ELF-1 (cell line): ENCODE measurements around the gene IFNA10.
A peak's percentile ranks its signal among the peaks of the same experiment; 100 is the strongest.
"Not testable (repeated sequence)": the region's sequence is repeated elsewhere in the genome, so short reads cannot be mapped to it uniquely, and the experiment has no call there.

Experiments used
- DNase-seq: peaks from one replicate; pipeline ENCODE4 v3.0.0-alpha.2; 2016; ENCODE audit warnings: low read depth, low spot score

The IFNA10 gene

GRCh38 chr9:21207043-21207442, at the start of gene IFNA10:
IFNA10 (minus strand) TSS chr9:21207143; CDS start chr9:21207097, 46 bp downstream.
- not testable (repeated sequence) for DNase-seq

- no peak for DNase-seq
These were observed 48.7 kb upstream of the IFNA10 start for GRCh38 chr9:21255538-21256212.

- DNase-seq: peak; percentile 7
These were observed 46.0 kb upstream of the IFNA10 start for GRCh38 chr9:21252721-21253547.

GRCh38 chr9:21251638-21252037, 44.7 kb upstream of the IFNA10 start:
- DNase-seq: no peak

- no peak for DNase-seq
These were observed 44.2 kb upstream of the IFNA10 start for GRCh38 chr9:21251190-21251589.

GRCh38 chr9:21244836-21245235, 37.9 kb upstream of the IFNA10 start:
- no peak for DNase-seq

DNA sequence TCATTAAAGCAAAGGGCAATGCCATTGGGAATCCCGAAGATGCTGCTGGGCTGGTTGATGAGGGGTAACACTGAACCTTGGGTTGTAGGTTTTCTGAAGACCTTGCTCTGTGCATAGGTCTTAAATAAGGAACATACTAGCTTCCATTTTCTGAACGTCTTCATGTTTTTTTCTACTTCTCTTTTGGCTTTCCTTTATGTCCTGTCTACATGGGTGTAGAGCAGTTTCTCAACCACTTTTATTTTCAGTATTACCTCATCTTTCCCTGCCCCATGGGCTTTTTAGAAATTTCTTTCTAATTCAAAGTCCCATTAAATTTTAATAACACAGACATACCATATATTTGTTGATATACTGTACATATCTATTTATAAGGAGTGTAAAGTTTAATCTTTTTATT, 33.0 kb upstream of the IFNA10 start, which contains the start of gene IFNA14:
Gene IFNA14 (minus strand): TSS at position 95 of the 400 bp plus-strand sequence. CDS start 70 bp downstream, at position 25.
- no peak for DNase-seq

GRCh38 chr9:21236360-21236714, 29.4 kb upstream of the IFNA10 start:
- not testable (repeated sequence) for DNase-seq

DNA sequence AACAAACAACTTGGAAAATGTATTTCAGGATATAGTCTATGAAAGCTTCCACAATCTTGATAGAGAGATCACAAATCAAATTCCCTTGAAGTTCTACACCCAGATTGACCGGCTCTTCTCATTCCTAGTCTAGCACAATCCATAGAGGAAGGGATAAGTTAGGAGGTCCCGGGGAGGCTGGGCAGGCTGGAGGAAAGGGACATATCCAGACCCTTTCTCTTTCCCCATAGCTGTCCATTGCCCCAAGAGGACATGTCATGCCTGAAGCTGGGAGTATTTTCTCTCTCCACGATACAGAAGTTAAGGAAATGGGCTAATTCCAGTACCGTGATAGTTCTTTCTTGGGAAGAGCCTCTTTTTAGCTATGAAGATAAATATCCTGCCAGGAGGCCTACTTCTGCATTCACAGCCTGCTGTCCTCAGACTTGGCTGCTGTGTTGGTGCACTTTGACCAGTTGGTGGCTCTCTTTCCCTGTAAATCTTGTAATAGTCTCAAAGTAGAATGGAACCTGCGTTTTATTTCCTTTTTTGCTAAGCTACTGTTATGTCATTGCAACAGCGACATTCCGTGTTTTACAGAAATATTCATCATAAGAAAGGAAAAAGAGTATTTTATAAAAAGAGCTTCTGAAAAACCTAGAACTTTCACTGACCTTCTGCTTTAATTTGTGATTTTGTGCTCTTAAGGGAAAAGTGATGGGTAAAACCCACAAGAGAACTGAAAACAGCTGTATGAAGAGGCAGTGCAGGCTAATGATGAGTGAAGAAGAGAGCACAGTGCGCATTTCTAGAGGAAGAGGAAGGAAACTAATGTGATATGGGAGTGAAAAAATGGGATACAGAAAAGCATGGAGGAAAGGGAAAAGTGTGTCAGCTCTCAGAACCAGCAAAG, 28.8 kb upstream of the IFNA10 start:
- DNase-seq: peak; percentile 19

GRCh38 chr9:21234153-21234687, 27.3 kb upstream of the IFNA10 start:
- no peak for DNase-seq

DNA sequence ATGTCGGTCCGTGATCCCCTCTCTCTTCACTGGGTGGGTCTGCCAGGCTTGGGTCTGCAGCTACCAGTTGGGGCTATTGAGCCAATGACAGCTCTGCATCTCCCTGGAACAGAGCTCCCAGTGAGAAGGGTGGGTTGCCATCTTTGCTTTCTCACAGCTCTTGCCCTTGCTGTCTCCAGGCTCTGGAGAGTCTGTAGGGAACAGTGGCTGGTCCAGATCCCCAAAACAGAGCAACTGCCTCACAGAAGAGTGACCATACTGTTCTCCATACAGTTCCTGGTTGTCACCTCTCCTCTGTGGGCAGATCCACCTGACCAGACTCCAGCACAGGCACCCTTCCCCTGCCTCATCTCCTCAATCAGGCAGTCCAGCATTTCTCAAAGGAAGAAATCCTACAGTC, 26.3 kb upstream of the IFNA10 start:
- no peak for DNase-seq

DNA sequence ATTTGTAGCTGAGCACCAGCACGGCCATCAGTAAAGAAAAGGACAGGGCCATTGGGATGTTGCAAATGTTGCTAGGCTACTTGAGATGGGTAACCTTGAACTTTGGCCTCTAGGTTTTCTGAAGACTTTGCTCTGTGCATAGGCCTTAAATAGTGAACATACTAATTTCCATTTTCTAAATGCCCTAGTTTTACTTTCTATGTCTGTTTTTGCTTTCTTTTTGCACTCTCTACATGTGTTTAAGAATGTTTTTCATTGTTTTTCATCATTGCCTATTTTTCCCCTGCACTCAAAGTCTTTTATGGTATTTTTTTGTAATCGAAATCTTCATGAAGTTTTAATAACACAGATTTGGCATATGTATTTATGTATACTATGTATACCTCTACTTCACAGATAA, 21.2 kb upstream of the IFNA10 start, which contains the start of gene IFNA17:
Gene IFNA17 (minus strand): TSS at position 101 of the 400 bp plus-strand sequence. CDS start 49 bp downstream, at position 52.
- no peak for DNase-seq

- DNase-seq: not testable (repeated sequence)
These were observed 10.3 kb upstream of the IFNA10 start, which contains the start of gene IFNA16 for GRCh38 chr9:21217211-21217610. IFNA16 (minus strand) TSS chr9:21217311; CDS start chr9:21217305, 6 bp downstream.

- DNase-seq: peak; percentile 31
These were observed 6.7 kb upstream of the IFNA10 start for GRCh38 chr9:21213411-21214326.

GRCh38 chr9:21212160-21212559, 5.2 kb upstream of the IFNA10 start:
- DNase-seq: not testable (repeated sequence)

- DNase-seq: not testable (repeated sequence)
These were observed 3.8 kb upstream of the IFNA10 start for GRCh38 chr9:21210782-21211181.

DNA sequence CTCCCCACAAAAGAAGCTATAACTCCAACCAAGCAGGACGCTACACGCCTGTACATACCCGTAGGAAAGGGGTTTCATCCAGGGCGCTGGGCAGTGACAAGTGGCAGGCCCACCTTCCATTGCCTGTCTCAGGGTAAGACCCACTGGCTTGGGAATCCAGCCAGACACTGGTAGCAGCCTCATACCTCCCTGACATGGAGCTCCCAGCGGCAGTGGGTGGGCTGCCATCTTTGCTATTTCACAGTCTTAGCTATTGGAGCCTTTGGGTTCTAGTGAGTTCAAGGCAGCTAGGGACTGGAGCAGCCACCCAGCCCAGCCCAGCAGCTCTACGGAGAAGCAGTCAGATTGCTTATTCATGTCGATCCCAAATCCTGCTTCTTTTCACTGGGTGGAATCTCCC, 3.4 kb upstream of the IFNA10 start:
- no peak for DNase-seq

DNA sequence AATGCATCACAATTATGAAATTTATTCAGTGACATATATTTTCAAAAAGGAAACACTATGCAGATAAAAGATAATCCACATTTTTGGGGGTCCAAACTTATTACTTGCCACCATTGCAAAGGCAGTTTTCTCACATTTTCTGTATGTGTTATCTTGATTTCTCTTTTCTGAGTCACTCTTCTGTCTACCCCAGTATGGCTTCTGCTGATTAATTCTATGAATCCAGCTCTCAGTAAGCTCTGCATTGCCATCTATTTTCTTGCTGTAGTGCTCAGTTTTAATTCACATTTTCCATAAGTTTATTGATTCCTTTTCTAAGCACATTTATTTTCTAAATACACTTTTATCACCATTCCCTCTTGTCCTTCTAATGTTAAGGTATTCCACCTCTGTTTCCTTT, 1.7 kb downstream of the IFNA10 start:
- DNase-seq: no peak

DNA sequence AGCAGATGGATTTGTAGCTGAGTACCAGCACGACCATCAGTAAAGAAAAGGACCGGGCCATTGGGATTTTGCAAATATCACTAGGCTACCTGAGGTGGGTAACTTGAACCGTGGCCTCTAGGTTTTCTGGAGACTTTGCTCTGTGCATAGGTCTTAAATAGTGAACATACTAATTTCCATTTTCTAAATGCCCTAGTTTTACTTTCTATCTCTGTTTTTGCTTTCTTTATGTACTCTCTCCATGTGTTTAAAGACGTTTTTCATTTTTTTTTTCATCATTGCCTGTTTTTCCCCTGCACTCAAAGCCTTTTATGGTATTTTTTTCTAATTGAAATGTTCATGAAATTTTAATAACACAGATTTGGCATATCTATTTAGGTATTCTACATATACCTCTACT, 4.8 kb downstream of the IFNA10 start, which contains the start of gene IFNA7:
Gene IFNA7 (minus strand): TSS at position 101 of the 400 bp plus-strand sequence. CDS start 40 bp downstream, at position 61.
- DNase-seq: not testable (repeated sequence)
